NCI-H69 (cell line): ENCODE results near the gene CYP27B1.
A peak's percentile ranks its signal among the peaks of the same experiment; 100 is the strongest.

Experiments
- DNase-seq: peaks from one replicate; lab custom pipeline; 2025; lab: John Stamatoyannopoulos, UW

Gene CYP27B1

DNA sequence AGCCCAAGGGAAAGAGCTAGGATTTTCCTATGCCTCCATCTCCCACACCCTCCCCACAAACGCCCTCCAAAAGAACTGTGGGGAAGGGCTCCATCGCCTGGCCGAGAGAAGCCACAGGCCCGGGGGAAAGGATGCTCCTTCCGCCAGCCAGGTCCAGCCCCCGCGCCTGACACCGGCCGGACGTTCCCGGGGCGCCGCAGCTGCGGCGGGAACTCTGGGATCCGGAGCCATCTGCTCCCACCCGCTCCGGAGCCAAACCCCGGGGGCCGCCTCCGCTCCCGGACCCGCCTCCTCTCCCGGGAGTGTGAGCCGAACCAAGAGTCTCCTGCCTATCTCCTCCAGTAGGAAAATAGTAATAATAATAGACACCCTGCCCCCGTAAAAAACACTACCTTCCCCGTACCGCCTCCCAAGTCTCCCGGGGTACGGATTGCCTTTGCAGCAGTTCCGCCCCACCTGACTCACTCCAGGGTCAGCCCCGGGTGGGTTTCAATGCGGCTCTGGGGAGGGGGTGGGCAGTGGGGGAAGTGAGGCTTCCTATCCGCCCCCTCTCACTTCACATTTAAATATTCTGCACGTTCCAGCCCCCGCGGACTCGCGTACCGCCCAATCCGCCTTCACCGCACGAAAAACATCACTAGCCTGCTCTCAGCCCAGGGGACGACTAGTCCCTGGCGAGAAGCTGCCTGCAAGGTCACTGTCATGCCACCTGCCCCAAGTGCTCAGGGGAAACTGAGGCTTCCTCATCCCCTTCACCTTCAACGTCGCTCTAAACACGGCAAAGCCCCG is 30.7 kb downstream of the CYP27B1 start:
- peak; percentile 77 for DNase-seq

DNA sequence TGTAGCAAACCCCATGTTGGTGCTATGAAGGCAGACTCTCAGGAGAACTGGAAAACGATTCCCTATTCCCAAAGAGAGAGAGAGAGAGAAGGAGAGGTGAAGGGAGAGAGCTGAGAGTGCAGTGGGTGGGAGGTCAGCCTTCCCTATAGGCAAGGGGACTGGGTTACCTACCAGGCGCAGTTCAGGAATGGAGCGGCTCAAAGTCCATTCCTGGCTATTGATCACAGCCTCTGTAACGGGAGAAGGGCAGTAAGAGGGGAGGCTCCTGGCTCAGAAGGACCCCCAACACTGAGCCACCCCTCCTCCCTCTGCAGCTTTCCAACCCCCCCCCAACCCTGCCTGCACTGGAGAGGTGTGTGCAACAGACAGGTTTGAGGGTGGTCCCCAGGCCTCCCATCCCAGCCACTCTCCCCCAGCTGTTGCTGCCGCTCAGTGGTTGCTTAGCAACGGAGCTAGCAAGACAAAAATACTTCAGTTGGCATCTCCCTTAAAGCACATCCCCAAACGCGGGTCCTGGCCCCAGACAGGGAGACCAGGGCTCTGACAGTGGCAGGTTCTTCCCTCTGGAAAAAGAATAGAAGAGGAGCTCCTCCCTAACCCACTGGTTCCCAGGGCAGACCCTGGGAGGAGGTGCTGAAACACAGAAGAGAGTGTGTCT is 31.6 kb downstream of the CYP27B1 start:
- DNase-seq, result peak; percentile 44

DNA sequence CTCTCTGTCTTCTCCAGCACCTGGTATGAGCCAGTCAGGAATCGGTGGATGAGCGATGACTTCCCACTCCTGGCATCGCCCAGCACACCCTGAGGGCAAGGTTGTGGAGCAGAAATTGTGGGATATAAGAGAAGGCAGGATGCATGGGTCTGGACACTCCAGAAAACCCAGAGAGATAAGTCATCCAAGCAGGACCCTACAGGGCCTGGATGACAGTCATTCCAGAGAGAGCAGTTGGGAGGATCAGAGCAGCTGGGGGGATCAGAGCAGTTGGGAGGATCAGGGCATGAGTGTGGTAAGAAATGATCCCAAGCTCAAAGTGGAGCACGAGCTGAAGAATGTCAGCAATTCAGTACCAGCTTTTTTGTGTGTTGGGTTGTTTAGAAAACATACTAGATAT is 32.3 kb downstream of the CYP27B1 start:
- DNase-seq, result no peak

DNA sequence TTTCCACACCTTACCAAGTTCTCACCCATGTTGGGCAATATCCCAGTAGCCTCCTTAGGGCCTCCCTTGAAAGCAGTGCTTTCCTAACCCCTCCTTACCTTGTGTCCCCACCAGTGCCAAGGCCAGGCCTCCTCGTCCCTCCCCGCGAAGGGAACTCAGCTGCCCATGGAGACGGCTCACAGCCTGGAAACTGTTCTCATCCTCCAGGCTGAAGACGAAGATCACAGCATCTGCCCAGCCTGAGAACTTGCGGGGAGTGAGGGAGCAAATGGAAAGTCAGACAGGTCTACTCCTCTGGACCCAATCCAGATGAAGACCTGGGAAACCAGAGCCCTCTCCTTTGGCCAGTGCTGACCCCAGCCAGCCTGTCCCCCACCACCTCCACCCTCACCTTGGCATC is 33.0 kb downstream of the CYP27B1 start:
- no peak for DNase-seq

DNA sequence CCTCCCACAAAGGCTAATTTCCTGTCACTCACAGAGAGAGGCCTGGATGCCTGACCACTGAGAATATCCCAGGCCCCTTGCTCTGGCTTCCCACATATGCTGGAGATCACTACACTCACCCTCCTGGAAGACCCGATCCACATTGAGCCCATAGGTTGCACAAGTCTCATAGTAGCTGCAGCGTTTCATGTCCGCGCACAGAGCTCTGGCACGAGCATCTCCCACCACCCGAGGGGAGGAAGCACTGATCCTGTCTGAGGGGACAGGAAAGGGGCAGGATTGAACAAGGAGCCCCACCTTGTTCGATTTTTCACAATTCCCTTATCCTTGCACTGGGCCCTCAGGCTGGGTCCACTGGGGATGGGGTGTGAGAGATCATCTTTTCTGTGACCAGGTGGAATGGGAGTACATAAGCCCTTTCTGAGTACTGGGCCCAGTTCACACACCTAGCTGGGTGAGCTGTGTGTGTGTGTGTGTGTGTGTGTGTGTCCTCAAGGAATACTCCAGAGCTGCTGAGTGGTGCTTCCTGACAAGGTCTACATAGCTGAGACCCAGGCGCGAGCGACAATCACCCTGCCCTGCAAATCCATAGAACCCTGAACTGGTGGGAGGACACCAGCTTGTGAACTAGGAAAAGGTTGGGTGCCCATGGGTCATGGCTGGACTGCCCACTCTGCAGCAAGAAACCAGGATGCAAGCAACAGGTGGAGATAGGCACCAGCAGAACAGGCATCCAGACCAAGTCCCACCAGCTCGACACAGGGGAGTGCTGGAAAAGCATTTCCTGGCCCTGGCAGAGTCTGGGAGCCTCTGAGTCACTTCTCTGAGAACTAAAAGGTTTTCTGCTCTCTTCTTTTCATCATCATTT is 33.9 kb downstream of the CYP27B1 start:
- DNase-seq, result no peak

DNA sequence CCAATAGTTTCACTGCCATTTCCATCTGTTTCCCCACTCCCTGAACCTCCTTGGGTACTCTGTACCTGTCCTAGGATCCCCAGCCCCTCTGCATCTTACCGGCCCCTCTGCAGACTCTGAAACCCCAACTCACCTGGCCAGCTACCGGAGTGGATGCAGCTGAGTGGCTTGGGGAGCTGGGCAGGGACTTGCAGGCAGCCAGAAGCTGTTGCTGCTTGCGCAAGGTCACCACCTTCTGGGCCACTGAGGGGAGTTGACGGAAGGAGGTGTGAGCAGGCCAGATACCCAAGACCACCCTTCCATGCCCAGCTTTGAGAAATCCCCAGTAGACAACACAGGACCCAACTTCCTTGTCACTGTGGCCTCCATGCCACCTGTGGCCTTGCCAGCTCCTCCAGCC is 34.6 kb downstream of the CYP27B1 start:
- DNase-seq, result no peak

DNA sequence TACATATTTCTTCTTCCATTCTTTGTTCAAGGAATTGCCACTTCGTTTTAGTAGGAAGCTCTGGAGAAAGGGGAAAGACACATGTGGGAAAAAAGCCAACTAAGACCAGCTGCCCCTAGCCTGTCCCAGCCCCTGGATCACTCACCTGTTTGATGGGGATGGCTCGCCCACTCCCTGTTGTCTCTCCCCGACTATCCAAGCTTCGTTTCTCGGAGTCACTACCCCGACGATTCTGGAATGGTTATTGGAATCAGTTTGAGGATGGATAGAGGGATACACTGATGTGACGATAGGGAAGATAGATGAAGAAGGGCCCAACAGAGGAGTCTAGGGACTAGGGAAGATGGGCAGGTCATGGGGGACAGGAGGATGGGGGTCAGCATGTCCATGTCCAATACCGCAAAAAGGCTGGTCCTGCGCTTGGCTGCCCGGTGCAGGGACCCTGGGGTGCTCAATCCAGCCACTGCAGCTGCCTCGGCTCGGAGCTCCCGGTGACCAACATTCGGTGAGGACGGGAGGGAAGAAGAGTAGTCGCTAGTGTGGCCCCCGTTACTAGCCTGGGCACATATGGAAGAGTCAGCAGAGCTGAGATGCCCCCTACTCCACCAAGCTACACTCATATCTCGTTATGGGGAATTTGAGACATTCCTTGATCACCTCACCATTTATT is 35.3 kb downstream of the CYP27B1 start:
- no peak for DNase-seq

DNA sequence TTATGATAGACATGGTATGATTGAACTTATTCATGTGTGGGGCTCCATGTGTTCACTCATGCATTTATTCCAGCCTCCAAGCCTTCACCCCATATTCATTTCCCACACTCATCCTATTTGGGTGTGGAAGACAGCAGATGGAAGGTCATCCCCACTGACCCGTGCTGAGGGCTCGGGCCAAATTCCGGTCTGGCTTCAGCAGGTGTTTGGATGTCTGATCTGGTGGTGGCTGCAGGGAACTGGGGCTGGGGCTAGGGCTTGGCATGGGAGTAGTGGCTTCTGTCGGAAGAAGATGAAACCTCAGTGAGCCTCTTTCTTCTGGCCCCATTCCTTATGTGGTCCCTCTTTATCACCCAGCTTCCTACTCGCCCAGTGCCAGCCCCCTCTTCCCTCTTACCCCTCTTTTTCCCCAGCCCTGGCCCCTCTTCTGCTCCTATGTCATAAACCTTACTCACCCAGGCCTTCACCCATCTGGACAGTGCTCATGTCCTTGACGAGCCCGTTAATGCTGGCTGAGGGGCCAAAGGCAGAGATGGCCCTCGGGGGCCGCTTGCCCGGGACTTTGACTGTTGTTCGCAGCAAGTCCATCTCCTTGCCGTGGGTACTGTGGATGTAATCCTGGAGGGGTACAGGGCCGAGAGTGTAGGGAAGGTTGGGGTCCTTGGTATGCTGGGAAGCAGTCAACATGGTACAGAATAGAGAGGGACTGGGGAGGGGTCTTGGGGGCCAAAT is 36.4 kb downstream of the CYP27B1 start:
- DNase-seq, result peak; percentile 43

DNA sequence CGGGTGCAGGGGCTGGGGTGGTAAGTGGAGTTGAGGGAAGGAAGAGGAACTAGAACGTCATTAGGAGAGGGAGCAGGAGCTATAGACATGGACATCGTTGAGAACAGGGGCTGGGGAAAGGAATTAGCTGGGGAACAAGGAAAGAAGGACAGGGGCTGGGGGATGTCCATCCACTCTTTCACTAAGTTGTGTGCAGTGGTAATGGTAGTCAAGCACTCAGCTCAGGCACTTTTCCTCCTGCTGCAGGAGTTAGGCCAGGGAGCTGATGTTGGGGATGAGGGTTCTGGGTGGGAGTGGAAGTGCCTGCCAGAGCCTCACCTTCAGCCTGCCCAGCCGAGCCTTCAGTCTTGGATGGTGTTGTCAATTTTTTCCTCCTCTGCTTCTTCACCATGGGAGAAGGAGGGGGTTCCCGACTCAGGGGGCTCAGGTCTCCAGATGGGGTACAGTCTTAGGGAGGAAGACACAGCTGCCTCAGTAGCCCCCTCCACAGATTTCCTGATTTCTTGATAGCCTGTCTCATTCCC is 37.5 kb downstream of the CYP27B1 start:
- DNase-seq, result no peak

DNA sequence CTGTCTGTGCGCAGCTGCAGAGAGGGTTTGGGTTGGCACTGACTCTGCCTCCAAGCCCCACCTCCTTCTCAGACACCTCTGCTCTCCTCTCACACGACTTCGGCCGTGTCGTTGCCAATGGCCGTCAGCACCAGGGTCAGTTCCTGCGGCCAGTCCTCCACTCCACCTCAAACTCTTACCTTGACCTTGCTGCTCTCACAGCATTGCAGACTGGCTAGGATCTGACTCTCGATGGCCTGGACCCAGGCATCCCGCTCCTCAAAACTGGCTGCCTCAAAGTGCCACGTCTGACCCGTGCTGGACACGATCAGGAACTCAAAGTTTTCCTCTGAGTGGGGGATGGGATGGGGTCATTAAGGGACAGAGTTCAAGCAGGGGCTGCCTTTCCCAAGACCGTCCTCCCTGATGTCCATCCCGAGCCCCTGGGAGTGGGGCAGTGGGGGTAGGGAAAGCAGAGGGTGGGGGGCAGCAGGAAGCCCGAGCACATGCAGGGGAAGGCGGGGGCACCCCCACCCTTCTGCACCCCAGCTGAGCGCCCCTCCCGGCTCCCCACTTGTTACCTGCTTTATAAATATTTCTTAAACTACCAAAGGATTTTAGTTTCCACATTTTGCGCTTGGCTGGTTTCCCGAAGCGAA is 39.0 kb downstream of the CYP27B1 start:
- DNase-seq, result no peak

DNA sequence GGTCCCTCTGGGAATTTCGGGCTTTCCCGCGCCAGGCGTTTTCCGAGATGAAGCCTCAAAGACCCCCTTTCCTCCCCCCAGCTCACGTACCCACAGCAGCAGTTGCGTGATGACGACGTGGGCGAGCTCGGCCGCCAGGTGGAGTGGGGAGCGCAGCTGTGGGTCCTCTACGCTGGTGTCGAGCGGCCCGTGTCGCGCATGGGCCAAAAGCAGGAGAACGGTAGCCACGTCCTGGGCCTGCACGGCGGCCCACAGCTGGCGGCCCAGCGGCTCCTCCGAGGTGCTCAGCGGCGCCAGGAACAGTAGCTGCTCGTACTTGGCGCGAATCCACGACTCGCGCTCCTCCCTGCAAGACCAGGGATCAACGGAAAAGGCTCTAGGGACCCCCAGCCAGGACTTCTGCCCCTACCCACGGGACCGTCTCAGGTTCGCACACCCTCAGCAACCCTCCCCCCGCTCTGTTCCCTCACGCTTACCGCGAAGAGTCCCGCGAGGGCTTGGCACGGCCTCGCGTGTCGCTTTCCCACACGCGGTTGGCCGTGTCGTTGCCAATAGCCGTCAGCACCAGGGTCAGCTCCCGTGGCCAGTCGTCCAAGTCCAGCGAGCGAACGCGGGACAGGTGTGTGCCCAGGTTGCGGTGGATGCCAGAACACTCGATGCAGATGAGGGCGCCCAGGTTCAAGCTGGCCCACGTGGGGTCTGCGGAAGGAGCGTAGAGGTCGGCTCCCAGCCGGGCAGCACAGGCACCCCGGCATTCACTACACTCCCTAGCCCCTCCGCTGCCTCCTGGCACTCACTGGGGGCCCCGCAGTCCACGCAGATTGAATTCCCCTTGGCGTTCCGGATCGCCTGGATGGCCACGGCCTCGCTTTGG is 39.8 kb downstream of the CYP27B1 start:
- no peak for DNase-seq

DNA sequence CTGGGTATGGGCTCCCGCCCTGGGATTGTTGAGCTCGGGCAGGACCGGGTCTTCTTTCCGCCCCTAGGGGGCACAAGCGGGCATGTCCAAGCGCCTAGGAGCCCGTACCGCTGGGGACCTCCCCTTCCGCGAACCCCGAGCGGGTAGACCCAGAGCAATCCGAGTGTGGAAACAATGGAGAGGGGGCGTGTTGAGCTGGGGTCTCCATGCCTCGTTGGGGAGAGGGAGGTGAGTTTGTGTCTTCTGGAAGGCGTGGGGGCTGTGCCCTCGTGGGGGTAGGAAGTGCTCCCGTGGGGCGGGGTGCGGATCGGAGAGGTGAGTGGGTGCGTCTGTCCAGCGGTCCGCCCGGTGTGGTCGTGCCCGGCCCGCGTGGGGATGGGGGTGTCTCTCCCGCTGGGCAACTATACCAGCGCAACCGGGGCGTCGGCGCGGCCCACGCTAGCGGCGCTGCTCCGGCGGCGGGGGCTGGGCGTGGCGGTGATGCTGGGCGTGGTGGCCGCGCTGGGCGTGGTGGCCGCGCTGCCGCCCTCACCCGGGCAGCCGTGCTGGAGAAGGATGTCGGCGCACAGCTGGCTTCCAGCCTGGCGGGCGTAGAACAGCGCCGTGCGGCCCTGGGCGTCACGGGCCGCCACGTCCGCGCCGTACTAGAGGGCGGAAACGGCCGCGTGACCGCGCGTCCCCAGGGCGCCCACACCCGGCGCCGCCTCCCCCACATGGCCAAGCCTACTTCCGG is 40.6 kb downstream of the CYP27B1 start:
- DNase-seq, result peak; percentile 93

DNA sequence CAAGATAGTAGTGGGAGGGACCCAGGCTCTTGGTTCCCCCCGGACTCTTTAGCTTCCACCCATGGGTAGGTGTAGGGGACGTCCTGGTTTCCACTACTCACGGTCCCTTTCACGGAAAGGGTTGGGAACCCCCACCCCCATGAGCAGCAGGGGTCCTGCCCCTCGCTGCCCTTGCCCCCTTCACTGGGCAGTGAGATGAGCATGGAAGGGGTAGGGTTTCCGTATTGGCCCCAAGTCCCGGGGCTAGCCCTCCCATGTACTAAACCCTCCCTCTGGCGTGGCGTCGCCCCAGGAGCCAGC is 41.1 kb downstream of the CYP27B1 start:
- DNase-seq, result no peak

DNA sequence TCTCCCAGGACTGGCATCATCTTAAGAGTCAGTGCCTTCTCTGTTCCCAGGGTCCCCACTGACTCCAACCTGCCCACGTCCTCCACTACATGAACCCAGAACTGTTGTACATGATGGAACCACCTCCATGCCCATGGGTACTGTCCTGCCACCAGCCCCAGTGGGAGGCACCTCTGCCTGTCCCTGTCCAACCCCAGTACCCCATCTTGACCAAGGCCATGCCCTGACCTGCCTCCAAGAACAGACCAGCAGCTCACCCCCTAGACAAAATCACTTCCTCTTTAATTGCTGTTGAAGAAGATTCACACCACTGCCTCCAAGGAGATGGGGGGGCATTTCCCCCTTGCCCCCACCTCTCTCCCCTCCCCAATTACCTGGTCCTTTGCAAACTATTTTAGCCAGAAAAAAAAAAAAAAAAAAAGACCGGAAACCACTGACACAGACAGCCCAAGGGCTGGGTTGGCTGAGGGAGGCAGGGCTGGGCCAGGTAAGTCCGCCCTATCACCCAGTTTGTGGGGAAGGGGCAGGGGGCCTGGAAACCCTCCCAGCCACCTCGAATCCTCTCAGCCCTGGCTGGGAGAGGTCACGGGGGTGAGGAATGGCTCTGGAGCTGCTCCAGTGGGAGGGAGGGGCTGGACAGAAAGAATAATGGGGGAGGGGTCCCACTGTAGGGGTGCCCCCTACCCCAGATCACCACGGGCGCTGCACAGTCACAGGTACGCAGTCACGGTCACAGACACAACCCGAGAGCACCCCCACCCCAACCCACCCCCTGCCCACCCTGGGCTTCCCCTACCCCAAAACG is 41.7 kb downstream of the CYP27B1 start:
- DNase-seq, result no peak

DNA sequence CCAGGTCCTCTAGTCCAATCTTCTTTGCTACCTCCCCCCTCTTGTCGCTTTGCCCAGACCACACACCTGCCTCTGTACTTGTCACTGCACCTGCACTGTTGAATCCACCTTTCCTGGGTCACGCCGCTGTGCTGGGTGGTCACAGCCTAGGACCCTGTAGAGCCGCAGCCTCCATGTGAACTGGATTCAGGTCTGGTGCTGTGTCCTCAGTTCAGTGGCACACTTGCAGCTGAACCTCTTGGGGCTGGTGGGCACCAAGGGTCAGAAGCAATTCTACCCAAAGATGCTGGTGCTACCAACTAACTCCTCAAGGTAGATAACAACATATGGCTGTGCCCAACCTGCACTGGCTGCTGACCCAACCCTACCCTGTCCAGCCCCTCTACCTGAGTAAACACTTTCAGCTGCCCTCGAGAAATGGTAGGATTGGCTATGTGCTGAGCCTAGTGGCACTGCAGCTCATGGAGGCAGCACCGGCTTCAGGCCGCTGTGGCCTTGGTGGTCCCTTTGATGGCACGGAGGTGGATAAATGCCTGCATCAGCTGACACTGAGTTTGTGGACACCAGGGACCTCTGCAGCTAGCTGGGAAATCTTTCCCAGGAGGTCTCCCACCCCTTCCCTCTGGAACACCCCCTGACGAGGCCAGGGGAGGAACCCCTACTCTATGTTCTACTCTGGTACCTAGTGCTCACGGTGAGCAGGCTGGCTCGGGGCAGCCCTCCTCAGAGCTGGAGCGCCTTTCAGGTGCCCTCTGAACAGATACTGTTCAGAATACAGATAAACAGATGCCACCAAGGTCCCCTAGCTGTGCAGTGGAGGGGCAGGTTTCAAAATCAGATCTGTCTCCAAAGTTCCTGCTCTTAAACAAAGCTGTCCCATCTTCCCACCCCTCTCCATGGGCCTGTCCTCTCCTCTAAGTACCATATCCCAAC is 42.6 kb downstream of the CYP27B1 start:
- no peak for DNase-seq

DNA sequence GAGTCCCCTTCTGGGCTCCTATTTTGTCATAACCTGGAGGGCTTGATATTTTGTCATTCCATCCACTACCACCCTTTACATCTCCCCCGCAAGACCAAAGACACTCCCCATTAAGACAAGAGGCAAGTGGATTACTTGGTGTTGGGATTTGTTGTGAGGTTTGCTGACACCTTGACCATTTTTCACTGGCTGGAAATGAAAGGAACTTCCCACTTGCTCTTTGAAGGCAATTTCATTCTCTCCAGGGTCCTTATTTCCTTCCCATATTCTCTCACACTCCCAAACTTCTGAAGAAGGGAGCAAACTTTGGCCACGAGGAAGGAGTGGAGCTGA is 43.3 kb downstream of the CYP27B1 start:
- DNase-seq, result no peak
